GM10847 (cell line): ENCODE data around the gene AOX1.

Experiments used
- POLR2A ChIP-seq: IDR thresholded peaks from 2 replicates; pipeline ENCODE4 v1.6.1; 2011; ENCODE audit not compliant: insufficient read length; ENCODE audit errors: extremely low read depth

AOX1 gene

GRCh38 chr2:200617156-200618053 is 31.6 kb downstream of the AOX1 start:
- no peak for TF ChIP-seq POLR2A

GRCh38 chr2:200618054-200618419 is 32.2 kb downstream of the AOX1 start:
- TF ChIP-seq POLR2A: no peak

- TF ChIP-seq POLR2A: no peak
Observed at GRCh38 chr2:200618590-200619021, 32.8 kb downstream of the AOX1 start.

GRCh38 chr2:200619279-200619678 is 33.5 kb downstream of the AOX1 start:
- no peak for TF ChIP-seq POLR2A

- TF ChIP-seq POLR2A: no peak
Observed at GRCh38 chr2:200620606-200621390, 35.0 kb downstream of the AOX1 start.

GRCh38 chr2:200622106-200622505 is 36.3 kb downstream of the AOX1 start:
- TF ChIP-seq POLR2A: no peak

GRCh38 chr2:200624026-200624425 is 38.2 kb downstream of the AOX1 start:
- no peak for TF ChIP-seq POLR2A

- TF ChIP-seq POLR2A: no peak
Observed at GRCh38 chr2:200624658-200625057, 38.8 kb downstream of the AOX1 start.

- no peak for TF ChIP-seq POLR2A
Observed at GRCh38 chr2:200625282-200625681, 39.5 kb downstream of the AOX1 start.

GRCh38 chr2:200625958-200626363 is 40.1 kb downstream of the AOX1 start:
- TF ChIP-seq POLR2A: no peak

- TF ChIP-seq POLR2A: no peak
Observed at GRCh38 chr2:200627110-200627770, 41.4 kb downstream of the AOX1 start.

- no peak for TF ChIP-seq POLR2A
Observed at GRCh38 chr2:200631287-200631686, 45.5 kb downstream of the AOX1 start.

- no peak for TF ChIP-seq POLR2A
Observed at GRCh38 chr2:200634231-200634964, 48.6 kb downstream of the AOX1 start.

- no peak for TF ChIP-seq POLR2A
Observed at GRCh38 chr2:200635251-200635650, 49.4 kb downstream of the AOX1 start.

GRCh38 chr2:200637901-200638300 is 52.1 kb downstream of the AOX1 start:
- TF ChIP-seq POLR2A: no peak
